NAMALWA (cell line): Measurements from ENCODE around the gene CLCN3.
"Not testable (repeated sequence)": the region's sequence is repeated elsewhere in the genome, so short reads cannot be mapped to it uniquely, and the experiment has no call there.

Experiments used
- DNase-seq: peaks from one replicate; pipeline ENCODE4 v3.0.0-alpha.2; 2015; ENCODE audit warnings: low spot score

CLCN3 gene

GRCh38 chr4:169657470-169658107 lies 37.2 kb downstream of the CLCN3 start:
- no peak for DNase-seq

- DNase-seq = no peak
These were observed 37.8 kb downstream of the CLCN3 start for GRCh38 chr4:169658196-169658595.

GRCh38 chr4:169658975-169659715 lies 38.8 kb downstream of the CLCN3 start:
- peak; percentile 56 for DNase-seq

GRCh38 chr4:169659716-169660670 lies 39.6 kb downstream of the CLCN3 start:
- peak; percentile 98 for DNase-seq

- peak; percentile 25 for DNase-seq
These were observed 40.6 kb downstream of the CLCN3 start for GRCh38 chr4:169660929-169661328.

- DNase-seq = no peak
These were observed 41.4 kb downstream of the CLCN3 start for GRCh38 chr4:169661761-169662160.

GRCh38 chr4:169662206-169662605 lies 41.8 kb downstream of the CLCN3 start:
- no peak for DNase-seq

GRCh38 chr4:169663402-169663801 lies 43.0 kb downstream of the CLCN3 start:
- no peak for DNase-seq

GRCh38 chr4:169663831-169664230 lies 43.5 kb downstream of the CLCN3 start:
- DNase-seq = no peak

- no peak for DNase-seq
These were observed 44.2 kb downstream of the CLCN3 start for GRCh38 chr4:169664615-169665014.

GRCh38 chr4:169665046-169665737 lies 44.8 kb downstream of the CLCN3 start:
- DNase-seq = no peak

- no peak for DNase-seq
These were observed 47.8 kb downstream of the CLCN3 start for GRCh38 chr4:169668069-169668721.

GRCh38 chr4:169675825-169676224 lies 55.4 kb downstream of the CLCN3 start:
- DNase-seq = no peak

GRCh38 chr4:169677150-169677748 lies 56.9 kb downstream of the CLCN3 start:
- DNase-seq = no peak

- DNase-seq = not testable (repeated sequence)
These were observed 58.1 kb downstream of the CLCN3 start for GRCh38 chr4:169678486-169678885.

- DNase-seq = not testable (repeated sequence)
These were observed 58.7 kb downstream of the CLCN3 start for GRCh38 chr4:169678951-169679591.

GRCh38 chr4:169682372-169683047 lies 62.1 kb downstream of the CLCN3 start:
- DNase-seq = no peak

GRCh38 chr4:169689681-169690080 lies 69.3 kb downstream of the CLCN3 start:
- no peak for DNase-seq

- no peak for DNase-seq
These were observed 70.4 kb downstream of the CLCN3 start for GRCh38 chr4:169690787-169691186.

GRCh38 chr4:169698331-169698730 lies 78.0 kb downstream of the CLCN3 start:
- no peak for DNase-seq
